ENCODE measurements around the gene FBXW2.

DNA sequence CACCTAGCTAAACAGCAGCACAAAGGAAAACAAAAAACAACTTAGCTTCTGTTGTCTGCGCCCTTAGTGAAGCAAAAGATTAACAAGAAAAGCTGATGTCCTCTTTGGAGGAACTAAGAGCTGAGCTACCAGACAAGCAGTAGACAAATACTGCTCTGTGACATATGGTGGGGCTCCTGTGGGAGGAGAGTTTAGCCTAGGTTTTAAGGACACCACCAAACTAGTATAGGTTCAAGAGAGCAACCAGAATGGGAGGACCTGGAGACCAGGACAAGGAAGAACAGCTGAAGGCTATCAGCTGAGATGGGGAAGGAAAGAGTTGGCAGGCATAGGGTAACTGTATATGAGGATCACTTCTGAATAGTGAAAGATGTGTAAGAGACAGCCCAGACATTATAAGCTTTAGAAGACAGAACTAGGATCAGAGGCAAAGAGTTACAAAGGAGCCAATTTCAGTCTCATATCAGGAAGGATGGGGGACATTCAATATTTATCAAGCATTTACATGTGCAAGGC, 27.2 kb downstream of the FBXW2 start:
- TF ChIP-seq, protein P1, sequence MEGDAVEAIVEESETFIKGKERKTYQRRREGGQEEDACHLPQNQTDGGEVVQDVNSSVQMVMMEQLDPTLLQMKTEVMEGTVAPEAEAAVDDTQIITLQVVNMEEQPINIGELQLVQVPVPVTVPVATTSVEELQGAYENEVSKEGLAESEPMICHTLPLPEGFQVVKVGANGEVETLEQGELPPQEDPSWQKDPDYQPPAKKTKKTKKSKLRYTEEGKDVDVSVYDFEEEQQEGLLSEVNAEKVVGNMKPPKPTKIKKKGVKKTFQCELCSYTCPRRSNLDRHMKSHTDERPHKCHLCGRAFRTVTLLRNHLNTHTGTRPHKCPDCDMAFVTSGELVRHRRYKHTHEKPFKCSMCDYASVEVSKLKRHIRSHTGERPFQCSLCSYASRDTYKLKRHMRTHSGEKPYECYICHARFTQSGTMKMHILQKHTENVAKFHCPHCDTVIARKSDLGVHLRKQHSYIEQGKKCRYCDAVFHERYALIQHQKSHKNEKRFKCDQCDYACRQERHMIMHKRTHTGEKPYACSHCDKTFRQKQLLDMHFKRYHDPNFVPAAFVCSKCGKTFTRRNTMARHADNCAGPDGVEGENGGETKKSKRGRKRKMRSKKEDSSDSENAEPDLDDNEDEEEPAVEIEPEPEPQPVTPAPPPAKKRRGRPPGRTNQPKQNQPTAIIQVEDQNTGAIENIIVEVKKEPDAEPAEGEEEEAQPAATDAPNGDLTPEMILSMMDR (conservative IDR thresholded peaks at IDR 0.05 in 1 of 2, IDR thresholded peaks at IDR 0.05 in 1 of 2; ENCODE audit: low read depth in 1 of 2, low read length in 2 of 2) = no peak
- TF ChIP-seq EZH2 (IDR thresholded peaks at IDR 0.05; ENCODE audit: low read length, missing control alignments) = no peak
